AG04449 (cell line): Measurements from ENCODE around the gene HOXD11.

Source experiments
- CTCF ChIA-PET: fragments of 350-600 bp; formaldehyde crosslinking; extraction: SDS; loops from one replicate; lab custom pipeline; 2021; ENCODE audit warnings: antibody characterized with exemption; lab: Yijun Ruan, JAX
- POLR2A ChIA-PET: fragments of 400-600, 350-600 bp; formaldehyde crosslinking; extraction: SDS; loops from one replicate; lab custom pipeline; 2020; ENCODE audit warnings: antibody characterized with exemption, inconsistent platforms; lab: Yijun Ruan, JAX
- DNase-seq: peaks from one replicate; pipeline ENCODE4 v3.0.0-alpha.2; 2010; ENCODE audit warnings: low read depth, low spot score
- H3K4me3 ChIP-seq: 2 replicates; pipeline ENCODE4 v1.5.1; 2011; ENCODE audit warnings: low read depth, mild to moderate bottlenecking, control low read depth, low read length
- CTCF ChIP-seq: IDR thresholded peaks from one replicate; pipeline ENCODE4 v1.5.1; 2011; ENCODE audit warnings: mild to moderate bottlenecking, moderate library complexity, low read length, control low read depth, inconsistent platforms; ENCODE audit not compliant: insufficient read depth; ENCODE audit errors: missing control alignments

The HOXD11 gene

GRCh38 chr2:176125772-176126054, 18.6 kb downstream of the HOXD11 start:
- CTCF ChIA-PET: interaction anchor here (2.5 to 30.2 kb wide), 10 partner anchors 11 to 1037 kb away, joined by 11 to 1421 read pairs (median 65); partner anchors contain the start of gene HOXD10
- POLR2A ChIA-PET: no interaction called here
- DNase-seq: no peak
- TF ChIP-seq CTCF: no peak
- H3K4me3 ChIP-seq: no peak overlapping the region

- no peak for DNase-seq
Measured at GRCh38 chr2:176126929-176127773, 20.1 kb downstream of the HOXD11 start.

GRCh38 chr2:176127774-176128072, 20.6 kb downstream of the HOXD11 start:
- DNase-seq: no peak
- CTCF ChIA-PET: interaction anchor here (0.6 to 30.2 kb wide), 32 partner anchors 12 to 1035 kb away, joined by 3 to 1421 read pairs (median 6); partner anchors contain the start of gene HOXD10
- POLR2A ChIA-PET: interaction anchor here (0.7 kb wide), 1 partner anchor 510 kb away, joined by 3 read pairs; no protein-coding TSS in a partner anchor
- TF ChIP-seq CTCF: no peak
- H3K4me3 ChIP-seq: no peak overlapping the region; the same call in 1 of the 2 replicates

More at GRCh38 chr2:176126929-176127773, 20.1 kb downstream of the HOXD11 start:
- H3K4me3 ChIP-seq: peak overlapping the region; percentile 13
- POLR2A ChIA-PET: interaction anchor here (0.7 to 1.0 kb wide), 4 partner anchors 9 to 511 kb away, joined by 3 to 5 read pairs (median 4); no protein-coding TSS in a partner anchor
- TF ChIP-seq CTCF: peak; percentile 57
- CTCF ChIA-PET: interaction anchor here (0.6 to 30.2 kb wide), 46 partner anchors 12 to 1208 kb away, joined by 3 to 1421 read pairs (median 4); partner anchors contain the start of gene HOXD10

GRCh38 chr2:176128172-176128981, 21.3 kb downstream of the HOXD11 start:
- DNase-seq: no peak
- peak overlapping the region; percentile 62 for H3K4me3 ChIP-seq
- TF ChIP-seq CTCF: no peak
- POLR2A ChIA-PET: interaction anchor here (0.5 to 1.0 kb wide), 2 partner anchors 510 to 554 kb away, joined by 3 to 4 read pairs; no protein-coding TSS in a partner anchor
- CTCF ChIA-PET: interaction anchor here (1.0 to 30.2 kb wide), 22 partner anchors 11 to 1034 kb away, joined by 3 to 1421 read pairs (median 12); partner anchors contain the start of gene HOXD10

GRCh38 chr2:176128982-176129796, 22.1 kb downstream of the HOXD11 start, which contains the start of gene HOXD8:
Gene HOXD8 (plus strand): TSS chr2:176129705. CDS start chr2:176130367, 662 bp downstream.
- DNase-seq: peak; percentile 49
- ChIA-PET POLR2A (interaction anchor here (0.5 to 1.0 kb wide), 2 partner anchors 505 to 553 kb away, joined by 3 to 5 read pairs; no protein-coding TSS in a partner anchor), CTCF (interaction anchor here (3.0 to 30.2 kb wide), 8 partner anchors 10 to 1019 kb away, joined by 14 to 1421 read pairs (median 100); partner anchors contain the start of gene HOXD10)
- H3K4me3 ChIP-seq: peak within 1 kb of the TSS; percentile 62
- no peak for TF ChIP-seq CTCF
